NCI-H226 (cell line): ENCODE measurements around the gene ODF2L.
"Not testable (repeated sequence)": the region's sequence is repeated elsewhere in the genome, so short reads cannot be mapped to it uniquely, and the experiment has no call there.

Experiments used
- DNase-seq: peaks from one replicate; pipeline ENCODE4 v3.0.0-alpha.2; 2015

ODF2L gene

DNA sequence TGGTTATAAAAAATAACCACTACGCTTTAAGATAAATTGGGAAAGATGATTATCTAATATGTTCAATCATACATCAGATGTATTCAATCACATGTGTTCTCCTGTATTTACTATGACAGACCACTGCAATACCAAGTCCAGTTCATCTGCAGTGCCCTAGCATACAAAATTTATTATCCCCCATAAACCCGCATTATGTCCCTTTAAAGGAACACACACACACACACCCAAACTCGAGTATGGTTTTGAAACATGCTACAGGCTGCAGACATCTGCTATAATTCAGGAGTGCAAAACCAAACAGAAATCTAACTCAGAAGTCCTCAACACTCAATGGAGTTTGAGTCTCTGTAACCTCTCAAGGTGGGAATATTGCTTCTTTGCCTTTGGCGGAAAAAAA lies 14.9 kb downstream of the ODF2L start:
- DNase-seq, result no peak

DNA sequence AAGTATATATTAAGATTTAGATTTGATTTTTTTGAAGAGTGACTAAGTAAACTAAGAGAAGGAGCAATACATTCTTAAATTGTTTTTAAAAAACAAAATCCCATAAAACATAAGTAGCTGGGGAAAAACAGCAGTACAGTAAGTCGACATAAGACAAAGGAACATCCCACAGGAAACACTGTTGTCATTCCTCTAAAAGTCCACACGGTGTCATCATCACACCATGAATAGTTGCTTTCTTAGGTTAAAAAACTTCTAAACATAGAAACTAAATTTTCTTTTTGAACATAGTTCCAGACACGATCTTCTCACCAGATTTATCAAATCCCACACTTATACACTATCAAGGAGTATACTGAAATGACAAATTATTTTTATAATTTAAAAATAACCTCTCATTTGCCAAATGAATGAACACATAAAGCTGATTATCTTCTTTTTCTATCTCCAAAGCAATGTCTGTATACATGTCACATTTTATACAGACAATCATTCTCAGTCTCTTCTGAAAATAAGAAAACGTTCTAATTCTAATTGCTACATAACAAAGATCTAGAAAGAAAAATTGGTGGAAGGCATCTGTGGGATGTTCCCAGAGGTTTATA lies 15.8 kb downstream of the ODF2L start:
- DNase-seq, result no peak

DNA sequence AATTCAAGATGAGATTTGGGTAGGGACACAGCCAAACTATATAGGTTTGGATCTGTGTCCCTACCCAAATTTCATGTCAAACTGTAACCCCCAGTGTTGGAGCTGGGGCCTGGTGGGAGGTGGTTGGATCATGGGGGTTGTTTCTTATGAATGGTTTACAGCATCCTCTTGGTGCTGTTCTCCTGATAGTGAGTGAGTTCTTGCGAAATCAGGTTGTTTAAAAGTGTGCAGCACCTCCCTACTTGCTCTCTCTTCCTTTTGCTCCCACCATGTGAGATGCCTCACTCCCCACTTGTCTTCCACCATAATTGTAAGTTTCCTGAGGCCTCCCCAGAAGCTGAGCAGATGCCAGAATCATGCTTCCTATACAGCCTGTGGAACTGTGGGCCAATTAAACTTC lies 17.3 kb downstream of the ODF2L start:
- no peak for DNase-seq

DNA sequence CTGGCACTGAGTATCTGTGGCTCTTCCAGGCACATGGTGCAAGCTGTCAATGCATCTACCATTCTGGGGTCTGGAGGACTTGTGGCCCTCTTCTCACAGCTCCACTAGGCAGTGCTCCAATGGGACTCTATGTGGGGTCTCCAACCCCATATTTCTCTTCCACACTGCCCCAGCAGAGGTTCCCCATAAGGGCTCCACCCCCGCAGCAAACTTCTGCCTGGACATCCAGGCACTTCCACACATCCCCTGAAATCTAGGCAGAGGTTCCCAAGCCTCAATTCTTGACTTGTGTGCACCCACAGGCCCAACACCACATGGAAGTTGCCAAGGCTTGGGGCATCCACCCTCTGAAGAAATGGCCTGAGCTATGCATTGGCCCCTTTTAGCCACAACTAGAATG lies 18.8 kb downstream of the ODF2L start:
- DNase-seq, result no peak

DNA sequence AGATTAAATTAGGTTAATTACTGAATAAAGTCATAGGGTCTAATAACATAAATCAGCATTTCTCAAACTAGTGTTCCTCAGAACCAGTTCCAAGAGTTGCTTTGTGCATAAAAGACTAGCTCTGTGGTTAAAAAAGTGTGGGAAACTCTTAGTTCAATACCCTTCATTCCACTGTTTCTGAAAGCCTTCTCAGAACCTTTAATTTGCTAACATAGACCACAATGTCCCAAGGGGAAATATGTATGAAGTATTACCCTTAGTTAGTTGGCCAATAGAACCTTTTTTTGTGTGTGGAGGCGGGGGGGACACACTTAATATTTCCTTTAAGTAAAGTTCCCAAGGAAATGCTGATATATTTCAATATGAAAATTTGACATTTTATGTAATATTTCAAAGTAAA lies 20.4 kb downstream of the ODF2L start:
- DNase-seq, result no peak

DNA sequence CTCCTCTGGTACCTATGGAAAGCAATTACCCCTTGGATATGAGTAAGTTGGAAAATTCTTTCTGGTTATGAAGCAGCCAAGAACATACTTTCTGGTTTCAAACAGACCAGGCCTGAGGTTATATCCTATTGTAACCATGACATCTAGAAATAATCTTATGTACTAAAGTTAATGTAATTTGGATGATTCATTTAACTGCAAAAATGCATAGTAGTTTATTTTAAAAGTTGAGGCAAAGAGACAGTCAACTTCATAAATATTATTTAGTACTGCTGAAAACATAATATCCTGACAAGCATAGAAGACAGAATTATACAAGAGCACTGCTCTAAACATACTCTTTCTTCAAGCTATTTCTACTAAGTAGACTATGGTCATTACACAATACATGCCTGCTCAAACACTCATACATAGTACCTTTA lies 25.5 kb downstream of the ODF2L start:
- DNase-seq, result no peak

DNA sequence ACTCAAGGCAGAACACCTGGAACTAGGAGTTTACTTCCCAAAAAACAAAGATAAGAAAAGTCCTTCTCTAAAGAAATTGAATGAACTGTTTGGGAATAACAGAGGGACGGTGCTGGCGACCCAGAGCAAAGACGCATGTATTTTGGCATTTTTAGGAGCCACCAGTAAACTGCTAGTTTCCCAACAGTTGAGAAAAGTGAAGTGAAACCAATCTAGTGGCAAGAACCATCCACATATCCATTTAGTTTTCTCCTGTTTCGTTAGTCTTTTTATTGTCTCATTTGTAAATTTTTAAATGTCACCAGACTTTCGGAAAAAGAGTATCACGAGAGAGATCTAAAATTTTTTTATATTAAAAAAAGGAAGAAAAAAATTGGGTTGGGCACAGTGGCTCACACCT lies 30.2 kb downstream of the ODF2L start:
- no peak for DNase-seq

DNA sequence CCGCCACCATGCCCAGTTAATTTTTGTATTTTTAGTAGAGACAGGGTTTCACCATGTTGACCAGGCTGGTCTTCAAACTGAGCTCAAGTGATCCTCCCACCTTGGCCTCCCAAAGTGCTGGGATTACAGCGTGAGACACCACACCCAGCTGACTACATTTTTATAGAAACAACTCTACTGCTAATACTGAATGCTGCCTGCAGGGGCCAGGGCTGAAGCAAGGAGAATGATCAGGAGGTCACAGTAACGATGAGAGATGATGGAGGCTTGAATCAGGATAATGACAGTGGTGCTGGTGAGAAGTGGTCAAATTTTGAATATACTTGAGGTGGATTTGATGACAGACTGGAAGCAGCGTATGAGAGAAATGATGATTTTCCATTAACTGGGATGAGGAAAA lies 33.3 kb downstream of the ODF2L start:
- no peak for DNase-seq

DNA sequence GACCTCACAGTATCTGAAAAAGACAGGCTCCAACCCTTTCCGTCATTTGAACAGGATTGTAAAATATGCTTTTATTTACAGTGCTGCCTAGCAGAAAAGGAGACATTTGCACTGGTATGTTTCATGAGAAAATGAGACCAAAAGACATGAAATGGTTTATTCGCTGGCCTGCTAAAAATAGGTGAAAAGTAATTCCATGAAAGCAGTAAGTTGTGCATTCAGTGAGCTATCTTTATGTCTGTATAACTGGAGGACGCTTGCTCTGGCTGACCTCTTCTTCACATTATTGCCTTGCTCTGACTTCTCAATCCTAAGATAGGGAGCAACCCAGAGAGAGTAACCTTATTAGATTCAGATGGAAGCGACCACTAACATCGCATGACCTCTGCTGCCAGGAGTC lies 38.3 kb downstream of the ODF2L start:
- no peak for DNase-seq

DNA sequence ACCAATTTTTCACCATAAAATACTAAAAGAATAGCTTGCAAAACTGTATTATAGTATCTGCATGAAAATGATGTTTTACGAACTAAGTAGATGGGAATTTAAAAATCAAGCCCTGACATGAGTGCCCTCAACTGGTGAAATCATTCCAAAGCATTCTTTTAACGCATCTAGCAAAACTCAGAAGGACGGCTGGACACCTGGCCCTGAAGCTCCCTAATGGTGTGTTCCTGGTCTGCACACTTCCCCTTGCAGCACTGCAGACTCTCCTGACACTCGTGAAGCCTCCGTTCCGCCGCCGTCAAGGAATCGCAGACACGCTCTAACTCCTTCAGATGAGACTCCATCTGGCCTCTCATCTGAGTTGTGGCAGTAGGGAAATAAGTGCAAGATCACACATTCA lies 39.9 kb downstream of the ODF2L start:
- DNase-seq, result no peak

DNA sequence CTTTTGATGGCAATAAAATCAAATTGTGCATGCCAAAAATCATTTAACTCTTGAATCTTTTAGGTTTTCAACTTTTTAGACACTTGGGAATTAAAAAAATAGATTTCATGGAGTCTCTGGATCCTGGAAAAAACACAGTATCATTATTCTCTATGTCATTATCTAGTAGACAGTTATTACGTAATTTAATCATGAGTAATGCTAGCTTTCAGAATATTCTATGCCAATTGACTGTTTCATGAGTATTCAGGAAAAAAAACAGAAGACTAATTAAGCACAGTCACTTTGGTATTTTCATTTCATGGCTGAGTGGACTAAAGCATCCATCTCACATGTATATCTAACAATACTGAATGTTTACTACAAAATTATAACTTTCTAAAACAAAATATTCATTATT lies 44.0 kb downstream of the ODF2L start:
- DNase-seq, result peak; percentile 13

DNA sequence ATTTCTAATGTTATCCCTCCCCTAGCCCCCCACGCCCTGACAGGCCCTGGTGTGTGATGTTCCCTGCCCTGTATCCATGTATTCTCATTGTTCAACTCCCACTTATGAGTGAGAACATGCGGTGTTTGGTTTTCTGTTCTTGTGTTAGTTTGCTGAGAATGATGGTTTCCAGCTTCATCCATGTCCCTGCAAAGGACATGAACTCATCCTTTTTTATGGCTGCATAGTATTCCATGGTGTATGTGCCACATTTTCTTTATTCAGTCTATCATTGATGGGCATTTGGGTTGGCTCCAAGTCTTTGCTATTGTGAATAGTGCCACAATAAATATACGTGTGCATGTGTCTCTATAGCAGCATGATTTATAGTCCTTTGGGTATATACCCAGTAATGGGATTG lies 45.9 kb downstream of the ODF2L start:
- DNase-seq, result not testable (repeated sequence)

DNA sequence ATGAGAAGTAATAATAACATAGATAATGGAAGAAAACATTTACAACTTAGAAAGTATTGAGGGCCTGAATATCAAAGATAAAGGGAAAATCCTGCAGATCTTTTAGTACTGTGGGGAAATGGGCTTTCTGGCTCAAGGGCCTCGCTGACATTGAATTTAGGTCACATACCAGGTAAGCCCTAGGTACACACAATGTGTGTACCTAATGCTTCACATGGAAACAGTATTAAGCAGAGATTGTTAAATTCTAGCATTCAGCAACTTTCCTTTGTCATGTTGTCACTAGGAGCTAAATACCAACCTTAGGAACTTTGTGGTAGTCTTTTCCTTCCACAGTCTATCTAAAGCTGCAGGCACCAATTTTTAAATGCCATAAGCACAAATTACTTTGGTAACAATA lies 49.7 kb downstream of the ODF2L start:
- no peak for DNase-seq

DNA sequence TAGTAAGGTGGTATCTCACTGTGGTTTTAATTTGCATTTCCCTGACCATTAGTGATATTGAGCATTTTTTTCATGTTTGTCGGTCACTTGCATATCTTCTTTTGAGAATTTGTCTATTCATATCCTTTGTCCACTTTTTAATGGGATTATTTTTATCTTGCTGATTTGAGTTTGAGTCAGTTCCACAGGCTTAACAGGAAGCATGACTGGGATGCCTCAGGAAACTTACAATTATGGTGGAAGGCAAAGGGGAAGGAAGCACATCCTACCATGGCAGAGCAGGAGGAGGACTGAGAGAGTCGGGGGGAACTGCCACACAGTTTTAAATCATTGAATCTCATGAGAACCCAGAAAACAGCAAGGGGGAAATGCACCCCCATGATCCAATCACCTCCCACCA lies 51.1 kb downstream of the ODF2L start:
- DNase-seq, result no peak

DNA sequence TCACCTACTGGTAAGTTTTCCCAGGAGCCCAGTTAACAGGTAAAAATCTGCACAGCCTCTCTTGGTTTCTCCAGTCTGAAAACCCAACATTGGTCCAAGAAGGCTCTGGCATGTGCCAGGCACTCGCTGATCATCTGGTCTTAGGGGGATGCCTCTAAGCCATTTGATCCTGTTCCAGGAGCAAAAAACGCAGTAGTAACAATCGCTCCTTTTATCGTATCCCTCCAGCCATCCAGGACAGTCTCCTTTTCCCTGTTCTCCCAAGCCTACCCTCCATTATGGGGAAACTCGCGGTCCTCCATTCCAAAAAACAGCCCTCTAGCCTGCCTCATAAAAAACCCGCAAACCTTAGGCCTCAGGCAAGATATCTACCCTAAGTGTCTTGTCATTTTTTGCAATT lies 56.2 kb downstream of the ODF2L start:
- DNase-seq, result no peak

DNA sequence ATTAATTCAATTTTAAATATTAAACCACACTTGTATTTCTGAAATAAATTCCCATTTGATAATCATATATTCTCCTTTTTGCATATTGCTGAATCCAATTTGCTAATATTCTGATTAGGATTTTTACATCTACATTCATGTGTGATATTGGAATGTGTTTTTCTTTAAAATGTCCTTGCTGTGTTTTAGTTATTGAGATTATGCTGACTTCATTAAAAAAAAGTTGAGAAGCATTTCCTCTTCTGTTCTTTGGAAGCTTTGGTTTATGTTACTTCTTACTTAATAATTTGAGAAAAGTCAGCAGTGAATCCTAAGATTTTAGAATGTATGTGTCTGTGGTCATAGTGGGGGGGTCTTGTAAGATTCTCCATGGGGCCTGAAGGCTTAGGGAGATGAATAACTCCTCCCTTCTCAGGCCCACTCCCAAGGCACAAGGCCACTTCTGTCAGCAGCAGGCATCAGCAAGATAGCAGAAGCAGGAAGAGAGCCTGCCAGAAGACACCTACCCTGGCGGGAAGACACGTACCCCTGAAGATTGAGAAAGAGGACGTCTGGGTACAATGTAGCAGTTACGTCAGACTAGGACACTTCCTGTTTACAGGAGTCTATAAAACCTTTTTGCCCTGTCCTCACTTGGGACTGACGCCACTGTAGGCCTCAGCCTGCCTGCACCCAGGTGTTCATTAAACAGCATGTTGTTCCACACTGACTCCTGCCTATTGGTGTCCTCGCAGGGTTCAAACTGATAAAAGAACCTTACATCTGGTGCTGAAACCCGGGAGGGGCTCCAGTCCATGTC lies 56.9 kb downstream of the ODF2L start:
- no peak for DNase-seq

DNA sequence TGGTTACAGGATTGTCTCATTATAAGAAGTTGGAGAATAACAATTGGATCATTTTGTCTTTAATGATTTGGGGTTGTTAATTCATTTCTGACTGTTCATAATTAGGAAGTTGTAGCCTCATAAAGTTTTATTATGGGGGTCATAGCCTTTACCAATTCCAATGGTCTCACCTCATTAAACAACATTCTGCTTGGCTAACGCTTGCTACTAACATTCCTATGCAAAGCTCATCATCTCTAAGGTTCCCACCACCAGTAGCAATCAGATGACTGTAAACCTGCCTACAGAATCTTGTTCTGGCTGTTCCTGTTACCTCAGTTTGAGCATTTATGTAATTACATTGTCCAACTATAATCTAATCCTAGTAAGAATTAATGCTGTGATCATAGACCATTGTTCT lies 60.2 kb downstream of the ODF2L start:
- DNase-seq, result no peak

DNA sequence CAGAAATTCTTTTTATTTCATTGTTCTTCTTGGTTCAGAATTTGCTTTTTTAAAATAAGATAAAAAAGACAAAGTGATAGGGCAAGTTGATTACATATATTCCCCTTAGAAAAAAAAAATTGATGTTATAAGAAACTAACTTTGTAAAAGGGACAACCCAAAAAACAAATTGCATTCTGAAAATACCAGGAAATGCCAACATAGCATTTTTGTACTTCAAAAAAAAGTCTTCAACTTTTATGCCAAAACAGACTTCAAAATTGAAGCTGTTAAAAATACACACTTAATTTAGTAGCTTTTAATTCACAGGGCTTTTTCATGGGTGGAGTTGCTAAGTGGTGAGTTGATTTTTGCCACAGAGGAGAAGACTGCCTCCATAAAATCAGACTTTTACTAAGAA lies 70.9 kb downstream of the ODF2L start:
- no peak for DNase-seq

DNA sequence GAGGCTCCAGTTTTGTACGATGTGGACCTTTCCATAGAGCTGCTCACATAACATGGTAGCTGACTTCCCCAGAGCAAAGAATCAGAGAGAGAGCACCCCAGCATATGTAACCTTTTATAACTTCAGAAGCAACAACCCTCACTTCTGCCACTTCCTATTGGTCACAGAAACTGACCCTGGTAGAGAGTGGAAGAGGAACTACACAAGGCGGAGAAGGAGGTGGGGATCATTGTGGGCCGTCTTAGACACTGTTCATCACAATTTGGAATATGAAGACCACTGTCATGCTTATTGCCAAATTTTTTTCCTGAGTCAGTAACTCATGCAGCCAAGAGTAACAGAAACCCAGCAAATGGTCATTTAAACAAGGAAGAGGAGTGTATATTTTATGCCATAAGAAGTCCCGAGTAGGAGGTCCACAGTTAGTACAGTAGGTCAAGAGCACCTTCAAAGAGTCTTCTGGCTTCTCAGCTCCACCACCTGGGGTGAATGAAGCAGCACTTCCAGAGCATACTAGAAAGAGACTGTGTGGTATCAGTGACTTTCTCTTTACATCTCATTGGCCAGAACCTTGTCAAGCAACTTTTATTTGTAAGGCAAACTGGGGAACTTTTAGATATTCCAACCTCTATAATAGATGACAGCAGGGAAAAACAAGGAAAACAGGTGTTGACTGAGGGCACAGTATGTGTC lies 71.8 kb downstream of the ODF2L start:
- no peak for DNase-seq

DNA sequence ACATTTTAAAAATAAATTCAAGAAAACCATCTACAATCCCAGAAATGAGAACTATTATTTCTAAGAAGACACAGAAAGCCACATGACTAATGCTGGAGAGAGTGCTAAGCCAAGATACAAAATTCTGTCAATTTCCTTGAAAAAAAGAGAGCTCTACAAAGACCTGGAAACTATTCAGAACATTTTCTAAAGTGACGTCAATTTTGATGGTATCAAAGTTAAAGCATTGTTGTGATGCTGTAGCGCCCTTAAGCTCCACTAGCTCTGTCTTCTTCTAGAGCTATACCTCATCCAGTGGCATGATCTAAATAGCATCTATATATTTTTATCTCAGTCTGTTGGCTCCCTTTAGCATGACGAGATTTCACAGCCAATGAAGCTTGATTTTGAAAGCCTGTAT lies 73.9 kb downstream of the ODF2L start:
- no peak for DNase-seq

DNA sequence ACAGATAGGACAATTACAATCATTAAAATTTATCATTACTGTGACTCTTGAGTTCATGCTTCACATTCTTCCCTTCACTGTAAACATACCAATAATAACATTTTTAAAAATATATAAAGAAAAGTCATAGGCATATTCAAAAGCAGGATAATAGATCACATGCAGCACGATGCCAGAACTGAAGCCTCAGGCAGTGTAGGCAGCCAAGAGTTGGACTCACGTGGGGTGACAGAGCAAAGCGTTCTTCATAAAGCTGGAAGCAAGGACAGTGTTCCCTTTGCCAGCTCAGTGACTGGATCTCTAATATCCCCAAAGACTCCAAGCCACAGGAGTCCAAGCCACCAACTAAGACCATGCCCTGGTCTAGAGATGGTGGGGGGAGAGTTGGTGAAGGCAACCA lies 77.7 kb downstream of the ODF2L start:
- no peak for DNase-seq

DNA sequence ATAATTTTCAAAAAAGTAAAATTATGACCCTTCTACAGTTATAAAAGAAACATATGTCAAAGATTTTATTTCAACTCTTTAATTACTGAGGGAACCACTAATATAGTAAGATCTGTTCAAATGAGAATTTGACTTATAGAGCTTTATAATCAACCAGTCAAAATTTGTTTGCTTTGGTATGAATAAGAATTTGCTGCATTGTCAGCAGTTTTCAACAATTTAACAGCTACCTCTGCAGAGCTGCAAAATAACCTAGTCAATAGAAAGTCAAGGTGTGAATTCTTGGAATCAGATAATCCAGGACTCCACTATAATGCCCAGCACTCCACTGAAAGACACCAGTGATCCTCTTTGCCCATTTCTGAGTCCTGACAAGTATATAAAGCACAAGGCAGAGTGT lies 78.2 kb downstream of the ODF2L start:
- no peak for DNase-seq

DNA sequence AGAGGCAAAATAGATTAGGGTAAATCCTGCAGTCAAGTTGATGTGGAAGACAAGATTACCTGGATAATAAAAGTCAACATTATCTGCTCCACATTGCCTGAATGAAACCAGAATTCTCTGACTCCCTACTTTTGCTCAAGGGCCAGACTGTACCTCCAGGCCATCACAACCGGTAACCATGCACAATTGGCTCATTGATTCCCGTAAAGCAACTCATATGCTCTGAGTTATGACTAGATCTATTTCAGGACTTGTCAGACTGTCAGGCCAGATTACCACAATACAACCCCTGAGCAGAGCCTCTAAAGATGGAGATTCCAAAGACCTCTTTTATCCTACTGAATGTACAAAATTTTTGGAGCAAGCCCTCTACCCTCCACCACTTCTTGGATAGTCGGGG lies 90.4 kb downstream of the ODF2L start:
- DNase-seq, result no peak

DNA sequence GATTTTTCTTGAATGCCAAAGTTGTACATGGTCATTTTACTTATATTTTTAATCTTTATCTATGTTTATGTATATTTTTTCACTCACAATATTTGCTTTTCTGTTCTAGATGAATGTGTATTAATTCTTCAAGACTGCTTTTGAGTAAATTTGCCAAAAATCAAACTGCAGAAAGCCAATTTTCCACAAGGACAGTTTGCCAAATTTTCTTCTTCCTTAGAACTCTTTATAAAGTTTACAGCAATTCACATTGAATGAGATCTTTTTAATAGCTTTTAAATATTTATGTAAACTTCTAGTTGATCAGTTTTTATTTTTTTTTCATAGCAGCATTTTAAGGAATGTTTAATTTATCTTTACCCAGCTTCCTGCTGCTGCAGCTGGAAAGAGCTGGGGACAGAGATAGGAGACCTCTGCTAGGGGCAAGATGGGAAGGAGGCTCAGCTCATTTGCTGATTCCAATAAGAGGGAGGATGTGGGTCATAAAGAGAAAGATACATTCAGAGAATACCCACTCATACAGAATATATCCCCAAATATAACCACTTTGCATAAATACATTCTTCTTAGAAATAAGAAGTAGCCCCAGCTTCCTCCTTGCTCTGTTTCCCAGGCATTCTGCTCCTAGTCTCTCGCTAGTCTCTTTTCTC lies 93.0 kb downstream of the ODF2L start:
- no peak for DNase-seq
